HG03196 (cell line): ENCODE measurements around the gene PLIN4.
"Not testable (repeated sequence)": the region's sequence is repeated elsewhere in the genome, so short reads cannot be mapped to it uniquely, and the experiment has no call there.

Source experiments
- ATAC-seq: cut with Tn5 transposase; IDR thresholded peaks from one replicate; pipeline ENCODE4 v1.9.1; 2021; ENCODE audit not compliant: unreplicated experiment

The PLIN4 gene

DNA sequence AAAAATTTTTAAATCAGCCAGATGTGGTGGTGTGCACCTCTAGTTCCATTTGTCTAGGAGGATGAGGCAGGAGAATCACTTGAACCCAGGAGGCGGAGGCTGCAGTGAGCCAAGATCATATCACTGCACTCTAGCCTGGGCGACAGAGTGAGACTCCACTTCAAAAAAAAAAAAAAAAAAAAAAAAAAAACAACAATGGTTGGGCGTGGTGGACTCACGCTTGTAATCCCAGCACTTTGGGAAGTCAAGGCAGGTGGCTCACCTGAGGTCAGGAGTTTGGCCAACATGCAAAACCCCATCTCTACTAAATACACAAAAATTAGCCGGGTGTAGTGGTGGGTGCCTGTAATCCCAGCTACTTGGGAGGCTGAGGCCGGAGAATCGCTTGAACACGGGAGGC is 9.1 kb upstream of the PLIN4 start:
- not testable (repeated sequence) for ATAC-seq

DNA sequence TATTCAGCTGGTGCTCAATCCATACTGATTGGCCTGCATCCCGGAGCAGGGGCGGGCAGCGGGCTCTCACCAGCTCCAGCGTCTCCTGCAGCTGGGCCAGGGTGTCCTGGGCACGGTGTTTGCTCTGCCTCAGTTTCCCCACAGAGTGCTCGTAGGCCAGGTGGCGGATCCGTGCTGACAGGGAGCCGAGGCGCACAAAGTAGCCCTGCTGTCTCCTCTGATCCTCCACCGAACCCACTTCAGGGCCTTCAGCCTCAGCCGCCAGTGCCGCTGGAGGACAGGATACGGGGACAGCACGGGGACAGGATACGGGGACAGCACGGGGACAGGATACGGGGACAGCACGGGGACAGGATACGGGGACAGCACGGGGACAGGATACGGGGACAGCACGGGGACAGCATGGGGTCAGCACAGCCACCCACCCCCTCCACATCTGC is 7.3 kb upstream of the PLIN4 start:
- ATAC-seq = no peak

DNA sequence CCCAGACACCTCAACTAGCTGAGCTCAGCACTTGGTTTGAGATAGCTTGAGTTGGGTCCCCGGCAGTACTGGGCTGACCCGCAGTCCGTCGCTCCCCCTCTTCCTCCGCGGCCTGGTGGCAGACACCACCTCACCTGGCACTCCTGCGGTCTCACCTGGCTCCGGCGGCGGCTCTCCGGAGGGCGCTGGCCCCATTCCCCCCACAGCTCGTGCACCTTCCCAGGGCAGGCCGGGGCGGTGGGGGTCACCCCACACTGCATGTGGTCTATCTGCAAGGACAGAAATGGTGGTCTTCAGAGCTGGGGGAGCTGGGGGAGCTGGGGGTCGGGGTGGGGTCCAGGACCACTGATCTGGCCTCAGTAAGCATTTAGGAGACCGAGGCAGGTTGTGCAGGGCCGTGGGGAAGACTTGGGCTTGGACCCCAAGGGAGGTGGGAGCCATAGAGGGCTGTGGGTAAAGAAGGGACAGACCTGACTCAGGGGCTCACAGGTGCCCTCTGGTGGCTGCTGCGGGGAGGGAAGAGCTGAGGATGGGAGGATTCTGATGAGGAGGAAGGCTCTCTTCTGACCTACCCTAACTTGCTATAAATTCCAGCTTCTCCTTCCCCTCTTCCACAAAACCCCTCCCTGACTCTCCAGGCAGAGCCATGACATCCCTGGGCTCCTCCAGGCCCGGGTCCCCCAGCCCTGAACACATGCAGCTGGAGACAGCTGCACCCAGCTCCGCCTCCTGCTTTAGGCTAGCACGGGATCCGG is 6.7 kb upstream of the PLIN4 start:
- no peak for ATAC-seq

DNA sequence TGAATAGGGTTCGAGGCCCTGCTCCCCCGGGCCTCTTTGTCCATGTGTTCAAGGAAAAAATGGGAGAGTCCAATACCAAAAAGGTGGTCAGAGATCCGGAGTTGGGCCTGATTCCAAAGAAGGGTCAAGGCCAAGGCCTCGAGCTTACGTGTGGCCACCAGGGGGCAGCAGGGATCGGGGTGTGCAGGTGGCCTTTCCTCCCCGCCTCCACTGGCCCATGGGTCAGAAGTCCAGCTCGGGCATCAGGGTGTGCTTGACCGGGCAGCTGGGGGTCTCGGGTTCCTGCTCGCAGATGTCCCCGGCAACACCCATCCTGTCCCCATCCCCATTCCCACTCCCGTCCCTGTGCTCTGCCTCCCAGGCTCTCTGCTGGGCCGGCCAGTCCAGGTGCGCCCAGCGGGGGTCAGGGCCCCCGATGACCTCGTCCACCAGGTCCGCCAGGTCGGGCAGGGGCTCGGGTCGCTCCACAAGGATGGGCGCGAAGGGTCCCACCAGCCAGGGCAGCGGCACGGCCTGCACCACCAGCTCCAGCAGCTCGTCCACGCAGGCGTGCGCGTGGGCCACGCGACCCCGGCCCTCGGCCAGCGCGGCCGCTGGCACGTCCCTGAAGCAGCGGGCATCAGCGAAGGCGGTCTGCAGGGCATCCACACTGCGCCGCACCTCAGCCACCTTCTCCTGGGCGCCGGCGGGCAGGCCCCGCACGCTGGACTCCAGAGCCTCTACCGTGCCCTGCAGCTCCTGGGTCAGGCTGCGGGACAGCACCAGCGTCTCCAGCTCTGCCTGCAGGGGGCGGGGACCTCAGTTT is 5.2 kb upstream of the PLIN4 start:
- no peak for ATAC-seq

DNA sequence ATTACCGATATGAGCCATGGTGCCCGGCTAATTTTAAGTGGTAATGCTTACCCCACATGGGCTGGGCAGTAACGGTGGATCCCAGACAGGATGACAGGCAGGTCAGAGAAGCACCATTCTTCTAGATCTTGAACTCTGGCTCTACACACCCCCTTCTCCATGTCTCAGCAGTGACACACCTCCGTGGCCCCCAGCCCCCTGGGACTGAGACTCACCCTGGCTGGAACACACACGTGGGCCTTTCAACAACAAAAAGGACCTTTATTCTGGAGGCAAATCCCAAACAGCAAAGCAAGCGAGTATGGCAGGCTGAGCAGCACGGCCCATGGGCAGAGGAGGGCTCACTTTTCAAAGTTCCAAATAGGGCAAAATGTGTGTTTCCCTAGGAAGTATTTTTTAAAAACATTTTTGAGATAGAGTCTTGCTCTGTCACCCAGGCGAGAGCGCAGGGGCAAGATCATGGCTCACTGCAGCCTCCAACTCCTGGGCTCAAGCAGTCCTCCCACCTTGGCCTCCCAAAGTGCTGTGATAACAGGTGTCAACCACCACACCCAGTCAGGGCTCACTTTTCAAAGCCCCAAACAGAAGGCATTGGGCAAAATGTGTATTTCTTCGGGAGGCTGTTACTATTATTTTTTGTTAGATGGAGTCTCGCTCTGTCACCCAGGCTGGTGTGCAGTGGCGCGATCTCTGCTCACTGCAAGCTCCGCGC is 4.2 kb upstream of the PLIN4 start:
- ATAC-seq = no peak

DNA sequence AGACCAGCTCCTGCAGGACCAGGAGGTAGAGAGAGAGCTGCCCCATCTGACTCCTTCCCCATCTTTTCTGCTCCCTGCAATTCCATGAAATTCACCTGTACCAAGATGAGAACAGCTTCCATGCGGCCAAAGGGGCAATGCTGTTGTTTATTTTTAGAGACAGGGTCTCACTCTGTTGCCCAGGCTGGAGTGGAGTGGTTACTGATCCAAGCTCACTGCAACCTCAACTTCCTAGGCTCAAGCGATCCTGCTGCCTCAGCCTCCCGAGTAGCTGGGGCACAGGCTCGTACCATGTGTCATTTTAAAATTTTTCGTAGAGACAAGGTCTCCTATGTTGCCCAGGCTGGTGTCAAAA is 3.6 kb upstream of the PLIN4 start:
- ATAC-seq = no peak

DNA sequence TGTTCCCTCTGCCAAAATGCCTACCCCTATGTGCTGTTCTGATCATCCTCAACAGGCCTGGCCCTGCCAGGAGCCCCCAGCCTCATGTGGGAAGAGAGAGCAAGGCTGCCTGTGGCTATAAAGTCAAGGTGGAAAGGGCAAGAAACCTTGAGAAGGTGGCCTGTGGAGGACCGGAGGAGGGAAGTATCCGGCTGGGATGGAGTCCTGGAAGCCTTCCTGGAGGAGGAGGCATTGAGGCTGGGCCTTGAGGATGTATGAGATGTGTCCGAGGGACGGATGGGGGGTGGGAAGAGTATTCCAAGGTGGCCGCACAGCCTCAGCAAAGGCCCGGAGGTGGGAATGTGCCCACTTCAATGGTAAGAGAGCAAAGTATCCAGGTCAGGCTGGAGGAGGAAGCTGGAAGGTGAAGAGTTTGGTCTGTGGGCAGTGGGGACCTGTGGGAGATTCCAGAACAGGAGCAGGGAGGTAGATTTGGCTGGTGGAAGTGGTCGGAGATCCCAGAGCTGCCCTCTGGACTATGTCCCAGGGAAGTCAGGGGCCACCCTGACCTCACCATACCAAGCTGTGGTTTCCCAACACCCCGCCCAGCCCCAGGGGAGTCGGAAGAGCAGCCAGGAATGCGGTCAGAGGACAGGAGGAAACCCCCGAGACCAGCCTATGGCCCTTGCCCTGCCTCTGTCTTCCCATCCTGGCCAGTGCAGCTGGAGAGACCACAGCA is 3.0 kb upstream of the PLIN4 start:
- no peak for ATAC-seq

DNA sequence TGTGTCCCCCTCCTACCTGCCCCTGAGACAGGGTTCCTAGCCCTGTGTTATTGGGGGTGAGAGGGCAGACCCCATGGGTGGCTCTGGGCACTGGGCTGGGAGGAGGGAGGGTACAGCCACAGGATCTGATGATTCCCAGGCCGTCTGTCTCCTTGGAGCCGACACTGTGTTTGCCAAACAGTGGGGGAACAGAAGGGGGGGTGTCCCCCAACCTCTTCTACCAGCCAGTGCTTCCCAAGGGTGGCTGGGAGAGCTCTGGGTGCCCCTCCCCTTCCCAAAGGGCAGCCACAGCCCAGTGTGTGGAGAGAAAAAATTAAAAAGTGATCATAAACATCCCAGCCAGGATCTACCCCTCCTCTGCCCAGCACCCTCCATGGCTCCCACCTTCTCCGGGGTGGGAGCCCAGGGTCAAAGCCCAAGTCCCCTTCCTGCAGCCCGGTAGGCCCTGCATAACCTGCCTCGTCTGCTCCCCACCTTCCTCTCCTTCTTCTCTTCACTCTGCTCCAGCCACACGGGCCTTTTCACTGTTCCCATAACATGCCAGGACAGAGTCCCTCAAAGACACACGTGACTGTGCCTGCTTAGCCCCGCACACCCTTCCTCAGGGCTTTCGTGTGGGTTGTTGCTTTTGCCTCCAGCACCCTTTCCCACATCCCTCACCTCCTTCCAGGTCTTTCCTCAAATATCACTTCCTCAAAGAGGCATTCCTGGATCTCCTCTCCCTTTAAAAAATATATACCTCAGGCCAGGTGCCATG is 1.4 kb upstream of the PLIN4 start:
- no peak for ATAC-seq

DNA sequence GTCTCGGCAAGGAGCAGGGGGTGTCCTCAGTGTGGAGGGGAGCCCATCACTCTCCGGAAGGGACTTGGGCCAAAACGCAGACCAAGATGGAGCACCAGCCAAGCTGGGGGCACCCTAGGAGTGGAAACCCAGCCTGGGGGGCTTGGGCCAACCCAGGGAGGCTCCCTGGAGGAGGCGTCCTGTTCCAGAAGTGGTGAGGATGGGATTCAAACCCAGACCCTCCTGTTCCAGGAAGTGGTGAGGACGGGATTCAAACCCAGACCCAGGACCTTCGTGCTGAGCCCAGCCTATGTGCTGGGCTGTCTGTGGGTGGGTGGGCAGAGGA is 848 bp upstream of the PLIN4 start:
- ATAC-seq = no peak

DNA sequence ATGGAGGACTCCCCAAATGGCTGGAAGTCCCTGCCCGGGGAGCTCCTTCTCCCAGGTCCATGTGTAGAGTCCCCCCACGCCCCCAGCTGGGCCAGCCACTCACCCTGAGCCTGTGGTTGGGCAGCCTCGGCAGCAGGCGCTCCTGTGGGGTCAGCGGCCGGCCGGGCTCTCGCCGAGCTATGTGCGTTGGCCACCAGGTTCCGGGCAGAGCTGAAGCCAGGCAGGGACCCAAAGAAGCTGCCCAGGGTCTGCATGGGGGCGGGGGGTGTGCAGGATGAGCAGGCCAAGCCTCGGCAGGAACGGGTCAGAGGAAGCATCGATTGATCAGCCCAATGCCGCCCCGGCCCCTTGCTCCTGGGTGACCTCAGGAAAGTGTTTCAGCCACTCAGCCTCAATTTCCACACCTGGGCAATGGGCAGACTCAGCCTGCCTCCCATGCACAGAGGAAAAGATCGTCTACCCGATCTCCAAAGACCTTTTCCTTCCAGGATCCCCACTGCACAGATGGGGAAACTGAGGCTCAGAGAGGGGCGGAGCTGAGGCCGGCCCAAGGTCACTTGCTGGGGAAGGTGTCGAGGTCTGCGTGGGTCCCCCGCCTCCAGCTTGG is 732 bp downstream of the PLIN4 start:
- no peak for ATAC-seq

DNA sequence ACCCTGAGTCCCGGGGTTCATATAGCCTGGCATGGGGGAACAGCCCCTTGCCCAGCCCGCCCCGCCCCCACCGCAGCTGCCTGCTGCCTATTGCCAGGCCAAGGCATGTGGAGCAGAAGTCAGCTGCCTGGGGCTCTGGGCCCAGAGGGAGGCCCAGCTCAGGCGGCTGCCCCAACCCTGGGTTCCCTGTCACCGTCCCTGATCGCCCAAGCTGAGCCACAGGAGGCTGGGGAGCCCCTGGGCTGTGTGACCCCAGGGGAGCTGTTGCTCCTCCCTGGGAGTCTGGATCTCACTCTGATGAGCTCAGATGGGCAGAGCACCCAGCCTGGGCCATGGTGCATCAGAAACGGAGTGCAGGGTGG is 1.4 kb downstream of the PLIN4 start:
- no peak for ATAC-seq

DNA sequence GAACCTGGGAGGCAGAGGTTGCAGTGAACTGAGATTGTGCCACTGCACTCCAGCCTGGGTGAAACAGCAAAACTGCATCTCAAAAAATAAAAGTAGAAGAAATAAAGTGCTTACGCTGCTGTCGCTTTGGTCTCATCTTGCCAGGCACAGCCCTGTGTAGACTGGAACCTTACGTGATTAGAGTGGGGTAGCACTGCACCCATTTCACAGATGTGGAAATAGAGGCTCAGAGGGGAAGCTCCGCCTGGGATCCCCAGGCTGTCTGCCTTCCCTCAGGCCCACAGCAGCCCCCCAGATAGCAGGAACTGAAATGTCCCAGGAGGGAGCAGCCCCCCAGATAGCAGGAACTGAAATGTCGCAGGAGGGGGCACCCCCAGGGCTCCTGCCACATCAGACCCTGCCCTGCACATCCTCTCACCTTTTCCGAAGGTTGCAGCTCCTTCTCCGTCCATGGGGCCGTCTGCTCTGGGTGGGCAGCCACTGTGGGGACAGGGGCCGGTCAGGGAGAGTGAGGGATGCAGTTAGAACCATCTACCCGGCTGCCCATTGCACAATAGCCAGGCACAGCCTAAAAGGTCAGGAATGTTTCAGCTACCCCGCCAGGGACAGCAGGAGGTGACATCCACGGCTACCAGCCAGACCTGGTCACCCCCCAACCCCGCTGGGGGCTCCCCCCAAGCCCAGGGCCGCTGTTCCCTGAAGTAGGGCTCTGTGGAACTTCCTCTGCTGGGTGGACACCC is 1.9 kb downstream of the PLIN4 start:
- ATAC-seq = no peak

DNA sequence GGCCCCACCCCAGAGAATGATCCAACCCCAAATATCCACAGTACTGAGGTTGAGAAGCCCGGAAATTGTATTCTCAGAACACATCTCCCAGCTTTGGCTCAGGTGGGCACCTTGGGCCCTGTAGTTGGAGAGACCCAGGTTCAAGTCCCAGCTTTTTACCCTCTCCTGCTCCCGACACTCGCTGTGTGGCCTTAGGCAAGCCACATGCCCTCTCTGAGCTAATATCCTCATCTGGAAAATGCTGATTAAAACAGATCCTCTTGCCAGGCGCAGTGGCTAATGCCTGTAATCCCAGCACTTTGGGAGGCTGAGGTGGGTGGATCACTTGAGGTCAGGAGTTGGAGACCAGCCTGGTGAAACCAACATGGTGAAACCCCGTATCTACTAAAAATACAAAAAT is 2.6 kb downstream of the PLIN4 start:
- no peak for ATAC-seq

DNA sequence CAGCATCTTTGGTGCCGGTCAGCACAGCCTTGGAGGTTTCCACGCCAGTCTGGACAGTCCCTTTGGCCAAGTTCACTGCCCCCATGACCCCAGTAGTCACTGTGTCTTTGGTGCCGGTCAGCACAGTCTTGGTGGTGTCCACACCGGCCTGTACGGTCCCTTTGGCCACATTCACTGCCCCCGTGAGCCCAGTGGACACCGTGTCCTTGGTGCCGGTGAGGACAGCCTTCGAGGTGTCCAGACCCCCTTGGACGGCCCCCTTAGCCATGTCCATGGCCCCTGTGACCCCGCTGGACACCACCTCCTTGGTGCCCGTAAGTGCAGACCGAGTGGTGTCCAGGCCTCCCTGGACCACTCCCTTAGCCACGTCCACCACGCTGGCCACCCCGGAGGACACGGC is 5.0 kb downstream of the PLIN4 start:
- ATAC-seq = no peak

DNA sequence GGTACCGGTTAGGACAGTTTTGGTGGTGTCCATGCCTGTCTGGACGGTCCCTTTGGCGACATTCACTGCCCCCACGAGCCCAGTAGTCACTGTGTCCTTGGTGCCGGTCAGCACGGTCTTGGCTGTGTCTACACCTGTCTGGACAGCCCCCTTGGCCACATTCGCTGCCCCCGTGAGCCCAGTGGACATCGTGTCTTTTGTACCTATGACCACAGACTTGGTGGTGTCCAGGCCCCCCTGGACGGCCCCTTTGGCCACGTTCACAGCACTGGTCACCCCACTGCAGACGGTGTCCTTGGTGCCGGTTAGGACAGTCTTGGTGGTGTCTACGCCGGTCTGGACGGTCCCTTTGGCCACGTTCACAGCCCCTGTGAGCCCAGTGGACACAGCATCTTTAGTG is 6.2 kb downstream of the PLIN4 start:
- ATAC-seq = no peak

DNA sequence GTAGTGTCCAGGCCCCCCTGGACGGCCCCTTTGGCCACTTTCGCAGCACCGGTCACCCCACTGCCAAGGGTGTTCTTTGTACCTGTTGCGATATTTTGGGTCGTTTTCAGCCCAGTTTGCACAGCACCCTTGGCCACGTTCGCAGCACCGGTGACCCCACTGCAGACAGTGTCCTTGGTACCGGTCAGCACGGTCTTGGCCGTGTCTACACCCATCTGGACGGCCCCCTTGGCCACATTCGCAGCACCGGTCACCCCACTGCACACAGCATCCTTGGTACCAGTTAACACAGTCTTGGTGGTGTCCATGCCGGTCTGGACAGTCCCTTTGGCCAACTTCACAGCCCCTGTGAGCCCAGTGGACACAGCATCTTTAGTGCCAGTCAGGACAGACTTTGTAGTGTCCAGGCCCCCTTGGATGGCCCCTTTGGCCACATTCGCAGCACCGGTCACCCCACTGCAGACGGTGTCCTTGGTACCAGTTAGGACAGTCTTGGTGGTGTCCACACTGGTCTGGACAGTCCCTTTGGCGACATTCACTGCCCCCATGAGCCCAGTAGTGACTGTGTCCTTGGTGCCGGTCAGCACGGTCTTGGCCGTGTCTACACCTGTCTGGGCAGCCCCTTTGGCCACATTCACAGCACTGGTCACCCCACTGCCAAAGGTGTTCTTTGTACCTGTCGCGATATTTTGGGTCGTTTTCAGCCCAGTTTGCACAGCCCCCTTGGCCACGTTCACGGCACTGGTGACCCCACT is 6.8 kb downstream of the PLIN4 start:
- ATAC-seq = no peak

DNA sequence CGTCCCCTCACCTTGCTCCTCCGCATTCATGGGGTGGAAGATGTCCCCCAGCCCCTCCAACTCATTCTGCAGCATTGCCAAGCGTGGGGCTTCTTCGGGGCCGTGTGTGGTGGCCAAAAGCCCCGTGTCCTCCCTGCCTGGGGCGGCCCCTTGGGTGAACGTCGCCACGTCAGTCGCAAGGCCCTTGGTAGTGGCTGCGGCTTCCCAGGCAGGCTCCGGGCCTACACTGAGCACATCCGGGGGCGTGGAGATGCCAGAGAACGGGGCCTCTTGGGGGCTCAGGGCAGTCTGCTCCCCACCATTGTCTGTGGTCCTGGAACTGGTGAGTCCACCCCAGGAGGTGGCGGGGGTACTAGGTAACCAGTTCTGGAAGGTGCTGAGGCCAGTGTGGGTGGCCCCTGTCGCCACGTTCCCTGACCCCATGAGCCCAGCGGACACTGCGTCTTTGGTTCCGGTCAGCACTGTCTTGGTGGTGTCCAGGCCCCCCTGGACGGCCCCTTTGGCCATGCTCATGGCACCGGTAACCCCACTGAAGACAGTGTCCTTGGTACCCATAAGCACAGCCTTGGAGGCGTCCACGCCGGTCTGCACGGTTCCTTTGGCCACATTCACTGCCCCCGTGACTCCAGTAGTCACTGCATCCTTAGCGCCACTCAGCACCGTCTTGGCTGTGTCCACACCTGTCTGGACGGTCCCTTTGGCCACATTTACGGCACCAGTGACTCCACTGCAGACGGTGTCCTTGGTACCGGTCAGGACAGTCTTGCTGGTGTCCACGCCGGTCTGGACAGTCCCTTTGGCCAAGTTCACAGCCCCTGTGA is 7.6 kb downstream of the PLIN4 start:
- ATAC-seq = no peak

DNA sequence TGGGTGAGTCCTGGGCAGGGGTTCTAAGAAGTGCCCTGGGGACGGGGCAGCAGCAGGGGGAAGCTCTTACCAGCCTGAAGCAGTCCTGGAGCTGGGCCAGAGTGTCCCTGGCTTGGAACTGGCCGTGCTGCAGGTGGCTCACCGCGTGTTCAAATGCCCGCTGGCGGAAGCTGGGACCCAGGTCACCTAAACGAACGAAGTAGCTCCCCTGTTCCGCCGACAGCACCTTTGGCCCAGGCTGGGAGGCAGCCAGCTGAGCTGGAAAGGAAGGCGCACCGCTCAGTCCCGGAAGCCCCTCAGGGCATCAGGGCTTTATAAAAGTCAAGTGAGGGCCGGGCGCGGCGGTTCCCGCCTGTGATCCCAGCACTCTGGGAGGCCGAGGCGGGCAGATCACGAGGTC is 9.6 kb downstream of the PLIN4 start:
- no peak for ATAC-seq
